ENCODE results near the gene DDX42.

GRCh38 chr17:63836811-63837210, 62.8 kb downstream of the DDX42 start:
- TF ChIP-seq, protein P1, sequence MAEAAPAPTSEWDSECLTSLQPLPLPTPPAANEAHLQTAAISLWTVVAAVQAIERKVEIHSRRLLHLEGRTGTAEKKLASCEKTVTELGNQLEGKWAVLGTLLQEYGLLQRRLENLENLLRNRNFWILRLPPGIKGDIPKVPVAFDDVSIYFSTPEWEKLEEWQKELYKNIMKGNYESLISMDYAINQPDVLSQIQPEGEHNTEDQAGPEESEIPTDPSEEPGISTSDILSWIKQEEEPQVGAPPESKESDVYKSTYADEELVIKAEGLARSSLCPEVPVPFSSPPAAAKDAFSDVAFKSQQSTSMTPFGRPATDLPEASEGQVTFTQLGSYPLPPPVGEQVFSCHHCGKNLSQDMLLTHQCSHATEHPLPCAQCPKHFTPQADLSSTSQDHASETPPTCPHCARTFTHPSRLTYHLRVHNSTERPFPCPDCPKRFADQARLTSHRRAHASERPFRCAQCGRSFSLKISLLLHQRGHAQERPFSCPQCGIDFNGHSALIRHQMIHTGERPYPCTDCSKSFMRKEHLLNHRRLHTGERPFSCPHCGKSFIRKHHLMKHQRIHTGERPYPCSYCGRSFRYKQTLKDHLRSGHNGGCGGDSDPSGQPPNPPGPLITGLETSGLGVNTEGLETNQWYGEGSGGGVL (CRISPR knock-in tag; IDR thresholded peaks at IDR 0.05): no peak
- TF ChIP-seq RAD21 (CRISPR knock-in tag; conservative IDR thresholded peaks at IDR 0.05 in 1 of 2, IDR thresholded peaks at IDR 0.05 in 1 of 2) (no peak), ZNF644 (tag; IDR thresholded peaks at IDR 0.05; ENCODE audit: low read depth) (no peak), HNRNPK (IDR thresholded peaks at IDR 0.05; ENCODE audit: low read depth, low read length, poor library complexity, severe bottlenecking) (no peak), JUND (IDR thresholded peaks at IDR 0.05; ENCODE audit: borderline replicate concordance, low read depth, low read length) (no peak), JUND (tag; IDR thresholded peaks at IDR 0.05; ENCODE audit: borderline replicate concordance, low read depth, low read length) (no peak), HNRNPLL (IDR thresholded peaks at IDR 0.05; ENCODE audit: low read depth, low read length, poor library complexity, severe bottlenecking) (no peak), POLR3G (IDR thresholded peaks at IDR 0.05; ENCODE audit: extremely low read depth, insufficient read length, insufficient replicate concordance) (no peak), EZH2 (IDR thresholded peaks at IDR 0.05; ENCODE audit: borderline replicate concordance, low read depth, low read length) (no peak), MXD1 (CRISPR knock-in tag; IDR thresholded peaks at IDR 0.05; ENCODE audit: borderline replicate concordance, poor library complexity, severe bottlenecking) (no peak), ZNF140 (CRISPR knock-in tag; IDR thresholded peaks at IDR 0.05) (no peak), CTCF (IDR thresholded peaks at IDR 0.05 in 2 of 3, conservative IDR thresholded peaks at IDR 0.05 in 1 of 3; ENCODE audit: insufficient read depth in 2 of 3, low read depth in 1 of 3, low read length in 3 of 3) (no peak), ADNP (tag; IDR thresholded peaks at IDR 0.05) (no peak)
- TF ChIP-seq, protein P2, sequence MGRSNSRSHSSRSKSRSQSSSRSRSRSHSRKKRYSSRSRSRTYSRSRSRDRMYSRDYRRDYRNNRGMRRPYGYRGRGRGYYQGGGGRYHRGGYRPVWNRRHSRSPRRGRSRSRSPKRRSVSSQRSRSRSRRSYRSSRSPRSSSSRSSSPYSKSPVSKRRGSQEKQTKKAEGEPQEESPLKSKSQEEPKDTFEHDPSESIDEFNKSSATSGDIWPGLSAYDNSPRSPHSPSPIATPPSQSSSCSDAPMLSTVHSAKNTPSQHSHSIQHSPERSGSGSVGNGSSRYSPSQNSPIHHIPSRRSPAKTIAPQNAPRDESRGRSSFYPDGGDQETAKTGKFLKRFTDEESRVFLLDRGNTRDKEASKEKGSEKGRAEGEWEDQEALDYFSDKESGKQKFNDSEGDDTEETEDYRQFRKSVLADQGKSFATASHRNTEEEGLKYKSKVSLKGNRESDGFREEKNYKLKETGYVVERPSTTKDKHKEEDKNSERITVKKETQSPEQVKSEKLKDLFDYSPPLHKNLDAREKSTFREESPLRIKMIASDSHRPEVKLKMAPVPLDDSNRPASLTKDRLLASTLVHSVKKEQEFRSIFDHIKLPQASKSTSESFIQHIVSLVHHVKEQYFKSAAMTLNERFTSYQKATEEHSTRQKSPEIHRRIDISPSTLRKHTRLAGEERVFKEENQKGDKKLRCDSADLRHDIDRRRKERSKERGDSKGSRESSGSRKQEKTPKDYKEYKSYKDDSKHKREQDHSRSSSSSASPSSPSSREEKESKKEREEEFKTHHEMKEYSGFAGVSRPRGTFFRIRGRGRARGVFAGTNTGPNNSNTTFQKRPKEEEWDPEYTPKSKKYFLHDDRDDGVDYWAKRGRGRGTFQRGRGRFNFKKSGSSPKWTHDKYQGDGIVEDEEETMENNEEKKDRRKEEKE (IDR thresholded peaks at IDR 0.05; ENCODE audit: borderline replicate concordance in 1 of 2, control insufficient read depth in 1 of 2, low read depth in 2 of 2, low read length in 1 of 2): no peak
